ENCODE results near the gene FGFBP2.

DNA sequence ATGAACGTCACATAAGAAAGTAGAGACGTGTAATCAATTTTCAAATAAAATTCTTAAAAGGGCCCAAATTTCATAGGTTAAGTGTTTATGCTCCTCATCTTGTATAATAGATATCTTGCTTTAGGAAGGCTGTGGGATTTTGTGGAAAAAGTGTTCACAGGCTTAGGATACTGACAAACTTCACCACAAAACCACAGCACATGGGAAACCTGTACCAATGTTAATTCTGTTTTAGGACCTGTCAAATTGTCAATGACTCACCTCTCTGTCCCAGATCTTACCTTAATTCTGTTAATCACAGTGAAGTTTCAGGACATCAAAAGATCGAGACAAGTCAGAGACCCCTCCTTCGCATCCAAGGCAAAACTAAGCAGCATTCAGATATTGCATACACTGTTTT is 48.7 kb downstream of the FGFBP2 start:
- TF ChIP-seq, protein P1, sequence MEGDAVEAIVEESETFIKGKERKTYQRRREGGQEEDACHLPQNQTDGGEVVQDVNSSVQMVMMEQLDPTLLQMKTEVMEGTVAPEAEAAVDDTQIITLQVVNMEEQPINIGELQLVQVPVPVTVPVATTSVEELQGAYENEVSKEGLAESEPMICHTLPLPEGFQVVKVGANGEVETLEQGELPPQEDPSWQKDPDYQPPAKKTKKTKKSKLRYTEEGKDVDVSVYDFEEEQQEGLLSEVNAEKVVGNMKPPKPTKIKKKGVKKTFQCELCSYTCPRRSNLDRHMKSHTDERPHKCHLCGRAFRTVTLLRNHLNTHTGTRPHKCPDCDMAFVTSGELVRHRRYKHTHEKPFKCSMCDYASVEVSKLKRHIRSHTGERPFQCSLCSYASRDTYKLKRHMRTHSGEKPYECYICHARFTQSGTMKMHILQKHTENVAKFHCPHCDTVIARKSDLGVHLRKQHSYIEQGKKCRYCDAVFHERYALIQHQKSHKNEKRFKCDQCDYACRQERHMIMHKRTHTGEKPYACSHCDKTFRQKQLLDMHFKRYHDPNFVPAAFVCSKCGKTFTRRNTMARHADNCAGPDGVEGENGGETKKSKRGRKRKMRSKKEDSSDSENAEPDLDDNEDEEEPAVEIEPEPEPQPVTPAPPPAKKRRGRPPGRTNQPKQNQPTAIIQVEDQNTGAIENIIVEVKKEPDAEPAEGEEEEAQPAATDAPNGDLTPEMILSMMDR (IDR thresholded peaks at IDR 0.05; ENCODE audit: insufficient read depth, low read length): no peak
- TF ChIP-seq, protein P2, sequence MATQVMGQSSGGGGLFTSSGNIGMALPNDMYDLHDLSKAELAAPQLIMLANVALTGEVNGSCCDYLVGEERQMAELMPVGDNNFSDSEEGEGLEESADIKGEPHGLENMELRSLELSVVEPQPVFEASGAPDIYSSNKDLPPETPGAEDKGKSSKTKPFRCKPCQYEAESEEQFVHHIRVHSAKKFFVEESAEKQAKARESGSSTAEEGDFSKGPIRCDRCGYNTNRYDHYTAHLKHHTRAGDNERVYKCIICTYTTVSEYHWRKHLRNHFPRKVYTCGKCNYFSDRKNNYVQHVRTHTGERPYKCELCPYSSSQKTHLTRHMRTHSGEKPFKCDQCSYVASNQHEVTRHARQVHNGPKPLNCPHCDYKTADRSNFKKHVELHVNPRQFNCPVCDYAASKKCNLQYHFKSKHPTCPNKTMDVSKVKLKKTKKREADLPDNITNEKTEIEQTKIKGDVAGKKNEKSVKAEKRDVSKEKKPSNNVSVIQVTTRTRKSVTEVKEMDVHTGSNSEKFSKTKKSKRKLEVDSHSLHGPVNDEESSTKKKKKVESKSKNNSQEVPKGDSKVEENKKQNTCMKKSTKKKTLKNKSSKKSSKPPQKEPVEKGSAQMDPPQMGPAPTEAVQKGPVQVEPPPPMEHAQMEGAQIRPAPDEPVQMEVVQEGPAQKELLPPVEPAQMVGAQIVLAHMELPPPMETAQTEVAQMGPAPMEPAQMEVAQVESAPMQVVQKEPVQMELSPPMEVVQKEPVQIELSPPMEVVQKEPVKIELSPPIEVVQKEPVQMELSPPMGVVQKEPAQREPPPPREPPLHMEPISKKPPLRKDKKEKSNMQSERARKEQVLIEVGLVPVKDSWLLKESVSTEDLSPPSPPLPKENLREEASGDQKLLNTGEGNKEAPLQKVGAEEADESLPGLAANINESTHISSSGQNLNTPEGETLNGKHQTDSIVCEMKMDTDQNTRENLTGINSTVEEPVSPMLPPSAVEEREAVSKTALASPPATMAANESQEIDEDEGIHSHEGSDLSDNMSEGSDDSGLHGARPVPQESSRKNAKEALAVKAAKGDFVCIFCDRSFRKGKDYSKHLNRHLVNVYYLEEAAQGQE (IDR thresholded peaks at IDR 0.05; ENCODE audit: insufficient replicate concordance, low read depth): no peak
- no peak for TF ChIP-seq POLR2AphosphoS5 (IDR thresholded peaks at IDR 0.05; ENCODE audit: low read depth)

All from HL-60 (cell line).